ENCODE measurements around the gene SCP2.

- TF ChIP-seq CREB1 (IDR thresholded peaks at IDR 0.05; ENCODE audit: low read depth) (no peak), EP300 (IDR thresholded peaks at IDR 0.05; ENCODE audit: borderline replicate concordance) (no peak), NFIC (IDR thresholded peaks at IDR 0.05) (no peak), TEAD4 (IDR thresholded peaks at IDR 0.05) (no peak), ZBTB7A (IDR thresholded peaks at IDR 0.05; ENCODE audit: low read depth) (no peak), YY1 (IDR thresholded peaks at IDR 0.05; ENCODE audit: low read depth) (no peak), EGR1 (IDR thresholded peaks at IDR 0.05) (no peak), USF1 (IDR thresholded peaks at IDR 0.05) (no peak)
Measured at GRCh38 chr1:52944566-52944965, 17.5 kb downstream of the SCP2 start.

All from Ishikawa (cell line).